ENCODE data around the gene ANKRD52. TPM values are rescaled to one million over a fixed set of nuclear protein-coding genes. Genes with fewer than 3 reads are reported as not detected.

Gene ANKRD52
- total RNA-seq, 1 donor from 2014 or later: 76.4 TPM

DNA sequence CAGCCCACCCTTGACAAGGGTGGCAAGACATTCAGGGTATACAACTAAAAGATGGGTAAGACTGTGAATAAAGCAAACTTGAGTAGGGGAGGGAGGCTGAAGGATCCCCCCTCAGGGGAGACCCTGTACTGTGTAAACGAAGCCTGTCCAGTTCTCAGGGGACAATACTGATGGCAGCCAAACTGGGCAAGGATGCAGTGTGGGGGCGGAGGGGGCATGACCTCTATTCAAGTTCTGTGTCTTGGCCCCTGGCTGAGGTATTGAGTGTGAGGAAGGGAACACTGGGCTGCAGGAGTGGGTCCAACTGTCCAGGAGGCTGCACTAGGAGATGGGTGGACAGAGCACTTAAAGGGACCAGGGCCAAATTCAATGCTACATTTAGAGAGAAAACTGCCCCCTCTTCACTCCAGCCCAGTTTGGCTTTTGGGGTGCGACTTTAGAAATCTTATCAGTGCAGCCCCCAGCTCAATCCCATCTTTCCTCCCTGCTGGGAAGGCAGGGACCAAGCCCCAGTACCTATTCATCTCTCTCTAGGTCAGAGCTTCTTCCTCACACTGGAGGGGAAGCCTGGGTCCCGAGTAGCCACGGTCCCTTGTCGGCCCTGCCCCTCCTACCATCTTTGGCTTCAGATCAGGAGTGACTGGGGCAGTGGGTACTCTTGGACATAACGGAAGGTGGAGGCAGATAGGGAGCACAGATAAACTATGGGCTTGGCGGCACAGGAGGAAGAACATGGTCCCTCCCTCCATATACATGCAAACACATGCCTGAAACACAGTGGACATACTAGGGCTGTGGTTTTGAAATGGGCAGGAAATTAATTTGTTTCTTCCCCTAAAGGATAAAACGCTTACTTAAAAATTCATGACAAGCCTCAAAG lies 16.5 kb downstream of the ANKRD52 start:
- no peak for DNase-seq (ENCODE audit: low read depth)

DNA sequence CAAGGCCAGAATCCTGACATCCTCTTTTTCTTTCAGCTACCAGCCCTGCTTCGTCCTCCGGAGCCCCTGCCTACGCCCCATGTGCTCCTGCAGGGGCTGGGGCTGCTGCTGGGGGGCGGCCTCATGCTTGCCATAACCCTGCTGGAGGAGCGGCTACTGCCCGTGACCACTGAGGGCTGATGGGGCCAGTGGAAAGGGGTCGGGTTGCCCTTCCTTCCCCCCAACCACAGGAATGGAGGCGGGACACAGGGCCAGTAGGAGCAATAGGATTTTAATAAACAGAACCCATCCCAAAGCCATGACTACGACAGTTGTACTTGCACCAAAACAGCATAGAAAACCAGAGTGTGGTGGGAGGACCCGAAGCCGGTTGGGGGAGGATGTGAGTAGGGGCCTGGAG lies 20.6 kb downstream of the ANKRD52 start:
- no peak for DNase-seq (ENCODE audit: low read depth)

DNA sequence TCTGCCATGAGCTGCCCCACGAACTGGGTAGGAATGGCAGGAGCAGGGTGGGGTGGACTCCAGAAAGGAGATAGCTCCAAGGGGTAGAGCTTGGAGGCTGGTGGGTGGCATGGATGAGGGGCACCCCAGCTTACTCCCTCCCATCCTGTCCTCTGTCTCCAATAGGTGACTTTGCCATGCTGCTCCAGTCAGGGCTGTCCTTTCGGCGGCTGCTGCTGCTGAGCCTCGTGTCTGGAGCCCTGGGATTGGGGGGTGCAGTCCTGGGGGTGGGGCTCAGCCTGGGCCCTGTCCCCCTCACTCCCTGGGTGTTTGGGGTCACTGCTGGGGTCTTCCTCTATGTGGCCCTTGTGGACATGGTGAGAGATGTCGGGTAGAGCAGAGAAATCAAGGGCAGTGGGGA lies 21.2 kb downstream of the ANKRD52 start:
- DNase-seq (ENCODE audit: low read depth): no peak

DNA sequence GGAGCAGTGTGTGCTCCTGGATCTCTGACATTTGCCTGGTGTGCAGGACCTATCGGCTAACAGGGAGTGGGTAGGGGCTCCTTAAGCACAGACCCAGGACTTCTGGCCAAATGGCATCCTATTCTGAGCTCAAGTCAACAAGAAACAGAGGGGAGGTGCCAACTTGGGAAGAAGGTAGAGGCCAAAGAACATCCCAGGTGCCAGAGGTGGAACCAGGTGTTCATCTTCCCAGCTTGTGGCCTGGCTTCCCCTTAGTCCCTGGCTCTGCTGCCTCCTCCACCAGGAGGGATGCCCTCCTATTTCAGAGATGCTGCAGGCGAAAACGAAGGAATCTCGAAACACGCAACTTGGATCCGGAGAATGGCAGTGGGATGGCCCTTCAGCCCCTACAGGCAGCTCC lies 22.1 kb downstream of the ANKRD52 start:
- DNase-seq (ENCODE audit: low read depth): no peak

DNA sequence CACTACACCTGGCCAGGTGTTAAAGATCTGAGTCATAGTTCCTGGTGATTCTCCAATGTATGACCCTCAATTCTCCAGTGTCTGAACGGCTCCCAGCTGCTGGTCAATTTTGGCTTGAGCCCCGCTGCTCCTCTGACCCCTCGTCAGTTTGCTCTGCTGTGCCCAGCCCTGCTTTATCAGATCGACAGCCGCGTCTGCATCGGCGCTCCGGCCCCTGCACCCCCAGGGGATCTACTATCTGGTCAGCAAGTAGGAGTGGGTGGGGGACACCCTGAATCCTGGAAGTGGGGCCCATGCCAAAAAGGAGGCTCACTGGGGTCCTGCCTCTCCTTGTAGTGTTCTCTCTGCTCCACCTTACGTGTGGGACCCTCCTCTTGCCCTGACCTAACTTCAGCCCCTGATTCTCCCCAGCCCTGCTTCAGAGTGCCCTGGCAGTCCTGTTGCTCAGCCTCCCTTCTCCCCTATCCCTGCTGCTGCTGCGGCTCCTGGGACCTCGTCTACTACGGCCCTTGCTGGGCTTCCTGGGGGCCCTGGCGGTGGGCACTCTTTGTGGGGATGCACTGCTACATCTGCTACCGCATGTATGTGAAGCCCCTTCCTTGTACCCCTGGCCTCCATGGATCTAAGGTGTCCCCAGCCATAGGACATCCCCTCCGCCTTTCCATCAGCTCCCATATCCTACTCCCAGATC lies 23.3 kb downstream of the ANKRD52 start:
- DNase-seq (ENCODE audit: low read depth): no peak

DNA sequence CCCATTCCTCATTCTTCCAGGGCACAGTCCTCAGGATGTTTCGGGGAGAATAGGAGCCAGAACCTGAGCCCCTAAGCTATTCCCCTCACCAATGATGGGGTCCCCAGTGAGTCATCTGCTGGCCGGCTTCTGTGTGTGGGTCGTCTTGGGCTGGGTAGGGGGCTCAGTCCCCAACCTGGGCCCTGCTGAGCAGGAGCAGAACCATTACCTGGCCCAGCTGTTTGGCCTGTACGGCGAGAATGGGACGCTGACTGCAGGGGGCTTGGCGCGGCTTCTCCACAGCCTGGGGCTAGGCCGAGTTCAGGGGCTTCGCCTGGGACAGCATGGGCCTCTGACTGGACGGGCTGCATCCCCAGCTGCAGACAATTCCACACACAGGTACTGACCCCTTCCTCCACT lies 27.0 kb downstream of the ANKRD52 start:
- DNase-seq (ENCODE audit: low read depth): no peak

DNA sequence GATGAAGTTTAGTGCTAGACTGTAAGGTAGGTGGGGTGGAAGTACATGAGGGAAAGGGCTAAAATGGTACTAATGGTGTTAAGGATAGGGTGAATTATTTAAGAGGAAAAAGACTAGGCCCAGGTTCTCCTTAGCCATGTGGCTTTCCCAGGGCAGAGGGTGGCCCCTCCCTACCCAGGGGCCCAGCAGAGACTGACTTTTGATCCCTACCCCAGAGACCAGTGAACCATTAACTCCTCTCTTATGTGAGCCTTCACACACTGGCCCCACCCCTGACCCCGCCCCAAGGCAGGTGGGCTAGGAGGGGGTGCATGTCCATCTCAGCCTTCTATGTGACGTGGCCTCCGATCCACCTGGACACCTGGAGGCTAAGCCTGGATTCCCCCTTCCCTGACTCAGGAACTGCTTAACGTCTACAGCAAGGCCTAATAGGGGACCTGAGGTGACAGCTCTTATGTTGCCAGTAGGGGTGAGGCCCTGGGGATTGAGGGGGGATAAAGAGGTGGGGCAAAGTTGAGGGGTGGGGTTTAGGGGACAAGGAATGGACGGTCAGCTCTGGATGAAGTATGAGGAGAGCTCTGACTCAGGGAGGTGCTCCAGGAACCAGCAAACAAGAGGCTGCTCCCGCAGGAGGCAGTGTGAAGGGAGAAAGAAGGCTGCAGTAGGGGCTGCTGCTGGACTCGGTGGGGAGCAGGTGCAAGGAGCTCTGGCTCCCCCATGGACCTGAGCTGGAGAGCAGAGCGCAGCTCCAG lies 27.6 kb downstream of the ANKRD52 start:
- no peak for DNase-seq (ENCODE audit: low read depth)

DNA sequence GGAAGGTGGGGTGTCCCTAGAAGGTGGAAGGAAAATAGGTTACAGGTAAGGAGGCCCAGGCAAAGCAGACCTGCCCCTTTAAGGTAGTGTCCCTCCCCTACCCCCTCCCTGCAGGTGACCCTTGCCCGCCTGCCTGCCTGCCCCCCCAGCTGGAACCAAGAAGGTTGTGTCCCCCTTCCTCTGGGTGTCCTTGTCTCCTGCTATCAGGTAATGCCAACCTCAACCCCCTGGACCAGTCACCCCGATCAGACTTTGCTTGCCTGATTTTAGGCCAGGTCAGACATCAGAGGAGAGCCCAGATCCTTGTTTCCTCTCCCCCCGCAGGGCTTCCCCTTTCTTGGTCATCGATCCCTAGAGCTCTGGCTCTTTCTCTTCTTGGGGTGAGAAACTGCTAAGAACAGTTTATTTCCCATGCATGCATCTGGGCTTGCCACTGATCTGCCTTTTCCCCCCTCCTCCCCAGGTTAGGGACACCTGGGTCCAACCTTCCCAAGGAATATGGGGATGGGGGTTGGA lies 28.2 kb downstream of the ANKRD52 start, which contains the start of gene SLC39A5:
SLC39A5 (plus strand) TSS at position 136 of the 516 bp plus-strand sequence. CDS start 1,224 bp downstream, outside the sequence.
- no peak for DNase-seq (ENCODE audit: low read depth)

DNA sequence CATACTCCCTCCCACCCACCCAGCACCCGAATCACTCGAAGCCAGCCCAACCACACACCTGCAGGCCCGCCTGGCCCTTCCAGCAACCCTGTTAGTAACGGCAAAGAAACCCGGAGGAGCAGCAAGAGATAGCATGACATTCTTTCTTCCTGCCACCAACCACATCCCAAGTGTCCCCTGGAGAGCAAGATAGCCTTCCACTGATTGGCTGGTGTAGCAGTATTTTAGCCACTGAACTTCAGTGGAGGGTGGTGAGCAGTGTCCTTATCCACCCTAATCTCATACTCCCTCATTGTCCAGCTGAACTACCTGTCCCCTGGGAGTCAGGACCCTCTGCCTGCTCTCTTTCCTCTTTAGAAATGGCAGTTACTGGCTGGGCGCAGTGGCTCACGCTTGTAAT lies 29.1 kb downstream of the ANKRD52 start:
- DNase-seq (ENCODE audit: low read depth): no peak

DNA sequence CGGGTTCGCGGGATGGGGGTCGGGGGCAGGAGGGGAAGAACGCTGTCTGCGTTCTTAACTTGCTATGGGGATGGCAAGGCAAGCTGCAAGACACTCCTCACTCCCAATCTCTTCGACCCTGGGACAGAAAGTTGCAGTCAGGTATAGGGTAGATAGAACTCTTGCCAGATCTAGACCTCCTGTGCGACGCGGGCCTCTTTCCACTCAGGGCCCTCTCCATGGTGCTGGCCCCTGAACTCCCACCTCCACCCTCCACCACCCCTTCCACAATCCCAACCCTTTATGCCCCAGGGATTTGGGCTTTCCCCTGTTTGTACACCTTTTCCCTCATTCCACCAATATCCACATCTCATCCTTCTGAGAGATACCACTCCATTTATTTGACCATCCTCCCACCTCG lies 33.2 kb downstream of the ANKRD52 start:
- DNase-seq (ENCODE audit: low read depth): no peak

DNA sequence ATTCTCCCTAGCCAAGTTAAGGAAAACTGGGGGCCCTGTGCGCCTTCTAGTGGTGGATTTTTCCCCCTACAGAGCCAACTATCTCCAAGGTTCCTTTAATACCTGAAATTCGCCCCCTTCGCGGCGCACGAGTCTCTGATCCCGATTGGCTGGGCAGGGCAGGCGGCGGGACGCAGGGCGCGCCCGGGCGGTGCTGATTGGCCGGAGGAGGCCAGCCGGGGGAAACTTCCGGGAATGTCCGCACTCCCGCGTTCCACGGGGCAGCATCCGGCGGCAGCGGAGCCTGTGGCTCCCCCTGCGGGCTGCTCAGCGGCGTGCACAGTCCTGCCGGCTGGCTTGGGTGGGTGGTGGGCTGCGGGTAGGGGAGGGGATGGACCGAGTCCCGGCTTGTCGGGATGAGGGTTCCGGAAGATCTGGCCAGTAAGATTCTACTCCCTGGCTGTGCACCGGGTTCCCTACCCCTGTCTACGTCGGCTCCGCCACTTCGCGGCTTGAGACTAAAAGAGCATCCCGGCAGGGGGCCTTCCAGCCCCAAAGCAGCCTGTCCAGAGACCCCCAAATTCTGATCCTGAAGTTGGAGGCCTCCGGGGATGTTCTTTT lies 34.0 kb downstream of the ANKRD52 start, which contains the start of gene NABP2:
NABP2 (plus strand) TSS at position 241 of the 600 bp plus-strand sequence. CDS start 515 bp downstream, outside the sequence.
- peak; percentile 92 for DNase-seq (ENCODE audit: low read depth)

DNA sequence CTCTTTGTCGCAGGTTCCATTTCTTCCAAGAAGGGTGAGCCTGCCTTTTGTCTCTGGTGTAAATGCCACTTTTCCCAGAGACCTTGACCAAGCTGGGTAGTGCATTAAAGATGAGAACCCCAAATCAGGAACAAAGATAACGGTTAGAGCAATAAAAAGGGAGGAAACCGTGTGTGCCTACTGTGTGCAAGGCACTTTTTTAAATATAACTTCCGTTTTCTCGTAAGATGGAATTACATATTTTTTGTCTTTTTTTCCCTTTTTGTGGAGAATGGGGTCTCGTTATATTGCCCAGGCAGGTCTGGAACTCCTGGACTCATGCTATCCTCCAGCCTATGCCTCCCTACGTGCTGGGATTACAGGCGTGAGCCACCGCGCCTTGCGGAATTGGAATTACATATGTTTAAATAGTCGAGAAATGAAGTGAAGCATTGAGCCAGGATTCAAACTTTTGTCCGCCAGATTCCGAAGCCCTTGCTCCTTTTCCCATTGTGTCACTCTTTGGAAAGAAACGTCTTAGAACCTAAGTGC lies 34.5 kb downstream of the ANKRD52 start:
- no peak for DNase-seq (ENCODE audit: low read depth)

DNA sequence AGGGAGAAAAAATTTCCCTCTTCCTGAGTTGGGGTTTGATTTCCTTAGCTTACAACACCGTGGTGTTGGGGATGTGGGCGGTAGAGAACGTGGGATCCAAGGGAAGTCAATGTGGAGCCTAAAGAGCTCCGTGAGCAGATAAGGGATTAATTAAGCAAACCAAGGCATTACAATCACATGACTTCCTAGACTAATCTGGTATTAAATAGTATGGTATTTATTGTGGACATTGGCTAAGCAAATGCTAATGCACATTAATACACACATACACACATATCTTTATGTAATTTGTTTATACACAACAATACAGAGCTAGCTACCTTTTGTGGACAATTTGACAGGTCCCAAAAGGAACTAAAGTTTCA lies 35.7 kb downstream of the ANKRD52 start:
- DNase-seq (ENCODE audit: low read depth): no peak

DNA sequence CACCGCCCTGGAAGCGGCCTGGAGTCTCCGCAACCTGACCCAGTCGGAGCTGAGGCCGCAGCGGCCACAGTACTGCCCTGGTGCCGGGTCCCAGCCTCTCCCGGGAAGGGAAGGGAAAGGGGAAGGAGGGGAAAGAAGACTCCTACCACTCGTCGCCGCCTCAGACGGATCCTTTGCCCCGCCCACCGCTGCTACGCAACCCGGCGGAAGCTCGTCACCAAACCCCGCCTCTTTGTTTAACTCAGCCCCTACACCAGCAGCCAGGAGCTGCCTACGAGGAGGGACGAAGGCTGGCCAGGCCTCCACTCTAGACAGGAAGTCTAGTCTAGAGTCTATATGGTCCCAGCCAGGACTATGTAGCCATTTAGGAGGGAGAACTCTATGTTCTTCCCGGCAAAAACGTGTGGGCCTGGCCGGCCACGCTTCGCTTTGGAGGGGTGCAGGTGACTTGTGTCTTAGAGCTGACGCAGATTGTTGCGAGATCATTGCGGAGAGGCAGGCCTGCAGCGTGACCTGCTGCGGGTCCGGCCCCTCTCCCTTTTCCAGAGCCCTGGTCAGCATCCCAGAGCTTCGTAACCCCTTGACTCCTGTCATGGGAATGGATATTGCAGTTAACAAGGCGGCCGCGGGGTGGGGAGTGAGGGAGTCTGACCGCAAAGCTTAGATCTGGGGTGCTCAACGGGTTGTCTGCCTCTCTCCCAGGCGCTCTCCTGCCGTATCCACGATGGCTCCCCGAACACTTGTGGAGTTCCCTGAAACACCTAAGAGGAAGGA lies 36.2 kb downstream of the ANKRD52 start, which contains the start of gene RNF41:
RNF41 (minus strand) TSS at position 166 of the 774 bp plus-strand sequence. CDS start 7,875 bp downstream, outside the sequence.
- peak; percentile 94 for DNase-seq (ENCODE audit: low read depth)

DNA sequence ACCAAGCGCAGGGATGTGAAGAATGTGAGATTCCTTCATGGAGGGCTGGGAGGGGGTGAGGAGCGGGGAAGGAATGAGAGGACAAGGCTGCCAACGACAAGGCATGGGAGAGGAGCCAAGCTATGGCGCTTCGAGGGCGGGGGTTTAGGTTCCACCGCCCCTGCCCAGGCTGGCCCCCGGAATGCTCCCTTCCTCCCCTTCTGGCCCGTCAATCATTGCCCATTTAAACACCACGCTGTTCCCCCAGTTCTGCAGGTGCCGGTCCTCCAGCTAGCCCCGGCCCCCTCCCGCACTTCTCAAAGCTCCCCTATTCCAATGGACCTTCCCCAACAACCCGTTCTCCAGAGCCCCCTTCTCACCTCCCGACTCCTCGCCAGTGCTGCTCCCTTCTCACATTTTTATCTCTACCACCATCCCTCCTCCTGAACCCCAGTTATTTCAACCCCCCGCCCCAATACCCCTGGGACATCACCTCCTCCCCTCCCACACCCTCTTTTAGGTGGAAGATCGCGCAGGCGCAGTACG lies 36.9 kb downstream of the ANKRD52 start:
- DNase-seq (ENCODE audit: low read depth): peak; percentile 65

DNA sequence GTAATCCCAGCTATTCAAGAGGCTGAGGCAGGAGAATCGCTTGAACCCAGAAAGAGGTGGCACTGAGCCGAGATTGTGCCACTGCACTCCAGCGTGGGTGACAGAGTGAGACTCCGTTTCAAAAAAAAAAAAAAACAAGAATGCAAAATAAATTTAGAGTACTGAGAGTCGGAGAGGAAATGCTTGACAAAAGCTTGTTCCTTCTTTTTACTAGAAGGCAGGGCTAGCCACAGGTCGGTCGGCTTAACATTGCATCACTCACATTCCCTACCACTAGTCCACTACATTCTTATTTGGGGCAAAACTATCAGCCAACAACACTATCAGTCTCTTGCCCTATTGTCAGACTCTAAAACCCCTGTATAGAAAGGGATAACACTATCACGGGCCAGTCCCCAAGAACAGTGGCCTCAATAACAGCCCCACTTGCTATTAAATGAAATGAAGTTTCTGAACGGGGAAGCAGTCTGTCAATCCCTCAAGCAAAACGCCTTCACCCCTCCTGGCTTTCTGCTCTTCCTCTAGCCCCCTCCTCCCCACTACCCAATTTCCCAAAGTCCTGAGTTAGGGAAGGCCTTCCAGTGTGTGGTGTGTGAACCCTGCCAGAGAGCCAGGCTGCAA lies 37.5 kb downstream of the ANKRD52 start:
- peak; percentile 67 for DNase-seq (ENCODE audit: low read depth)

DNA sequence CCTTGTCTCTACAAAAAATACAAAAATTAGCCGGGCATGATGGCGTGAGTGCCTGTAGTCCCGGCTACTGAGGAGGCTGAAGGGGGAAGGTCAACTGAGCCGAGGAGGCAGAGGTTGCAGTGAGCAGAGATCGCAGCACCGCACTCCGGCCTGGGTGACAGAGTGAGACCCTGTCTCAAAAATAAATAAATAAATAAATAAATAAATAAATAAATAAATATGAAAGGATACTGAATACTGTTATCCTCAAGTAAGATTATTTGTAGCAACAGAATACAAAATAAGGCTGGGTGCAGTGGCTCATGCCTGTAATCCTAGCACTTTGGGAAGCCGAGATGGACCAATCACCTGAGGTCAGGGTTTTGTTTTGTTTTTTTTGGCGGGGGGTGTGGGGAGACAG lies 38.3 kb downstream of the ANKRD52 start:
- DNase-seq (ENCODE audit: low read depth): no peak

DNA sequence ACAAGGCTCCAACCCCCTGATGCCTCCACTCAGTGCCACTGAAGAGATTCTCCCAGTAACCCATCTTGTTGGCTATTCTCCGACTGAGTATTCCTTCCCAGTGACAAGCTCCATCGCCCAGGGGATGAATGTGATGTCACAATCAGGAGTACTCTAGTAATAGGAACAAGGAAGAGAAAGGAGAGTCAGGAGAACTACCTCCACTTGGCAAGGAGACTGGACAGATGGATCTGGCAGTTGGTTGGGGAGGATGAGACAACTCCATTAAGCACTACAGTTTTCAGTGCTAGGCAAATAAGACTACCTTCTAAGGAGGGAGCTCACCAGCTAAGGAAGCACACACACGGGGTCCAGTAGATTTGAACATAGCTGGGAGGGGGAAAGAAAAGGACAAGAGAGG lies 41.7 kb downstream of the ANKRD52 start:
- no peak for DNase-seq (ENCODE audit: low read depth)

DNA sequence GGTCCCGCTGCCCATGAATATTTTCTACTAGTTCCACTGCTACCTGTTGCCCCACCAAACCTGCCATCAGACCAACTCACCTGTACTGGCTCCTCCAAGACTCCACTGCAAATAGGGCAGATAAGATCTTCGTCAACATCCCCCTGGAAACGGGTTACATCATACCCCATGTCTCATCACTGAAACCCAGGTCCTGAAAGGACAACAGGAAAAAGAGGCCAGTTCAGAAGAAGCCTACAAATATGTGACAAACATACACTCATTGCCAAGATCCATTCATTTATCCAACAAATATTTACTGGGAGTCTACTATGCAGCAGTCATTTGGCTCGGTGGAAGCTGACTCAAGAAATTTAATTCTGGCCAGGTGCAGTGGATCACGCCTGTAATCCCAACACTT lies 44.3 kb downstream of the ANKRD52 start:
- DNase-seq (ENCODE audit: low read depth): no peak

DNA sequence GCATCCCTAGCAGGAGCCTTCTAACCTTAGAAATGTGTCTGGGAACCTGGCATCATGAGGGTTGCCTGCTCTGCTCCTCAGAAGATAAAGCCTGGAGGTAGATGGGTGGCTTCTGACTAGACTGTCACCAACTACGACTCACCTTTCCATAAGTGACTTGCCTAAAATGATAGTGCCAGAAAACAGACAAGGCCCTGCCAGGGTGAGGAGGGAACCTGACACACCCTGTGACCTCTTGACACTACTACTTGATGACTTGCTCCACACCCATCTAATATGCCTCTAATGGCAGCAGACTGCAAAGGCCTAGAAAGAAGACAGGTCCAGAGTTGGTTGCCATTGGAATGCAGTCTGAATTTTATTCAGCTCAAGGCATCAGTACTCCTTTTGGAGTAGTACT lies 45.8 kb downstream of the ANKRD52 start:
- DNase-seq (ENCODE audit: low read depth): no peak

All from renal cortical epithelial cell (primary cell).